Fibroblast of skin of scalp (primary cell): ENCODE measurements around the gene TRIM23. TPM values are rescaled to one million over a fixed set of nuclear protein-coding genes. Genes with fewer than 3 reads are reported as not detected.
"Not testable (repeated sequence)": the region's sequence is repeated elsewhere in the genome, so short reads cannot be mapped to it uniquely, and the experiment has no call there.

ENCODE experiments used
- DNase-seq: peaks from one replicate; pipeline ENCODE4 v3.0.0-alpha.2; 2013
- polyA plus RNA-seq, 2 experiments: library from polyadenylated mRNA; unstranded; fragments of 120-200 nt; gene quantifications; one replicate each; pipeline ENCODE4 v1.2.1, GENCODE V29; 2013; ENCODE audit not compliant: insufficient read length in 2 of 2

Gene TRIM23
- polyA plus RNA-seq (2013, experiment 1 of 2; ENCODE audit: insufficient read length): 9.2 TPM
- 12.2 TPM for polyA plus RNA-seq (2013, experiment 2 of 2; ENCODE audit: insufficient read length)

DNA sequence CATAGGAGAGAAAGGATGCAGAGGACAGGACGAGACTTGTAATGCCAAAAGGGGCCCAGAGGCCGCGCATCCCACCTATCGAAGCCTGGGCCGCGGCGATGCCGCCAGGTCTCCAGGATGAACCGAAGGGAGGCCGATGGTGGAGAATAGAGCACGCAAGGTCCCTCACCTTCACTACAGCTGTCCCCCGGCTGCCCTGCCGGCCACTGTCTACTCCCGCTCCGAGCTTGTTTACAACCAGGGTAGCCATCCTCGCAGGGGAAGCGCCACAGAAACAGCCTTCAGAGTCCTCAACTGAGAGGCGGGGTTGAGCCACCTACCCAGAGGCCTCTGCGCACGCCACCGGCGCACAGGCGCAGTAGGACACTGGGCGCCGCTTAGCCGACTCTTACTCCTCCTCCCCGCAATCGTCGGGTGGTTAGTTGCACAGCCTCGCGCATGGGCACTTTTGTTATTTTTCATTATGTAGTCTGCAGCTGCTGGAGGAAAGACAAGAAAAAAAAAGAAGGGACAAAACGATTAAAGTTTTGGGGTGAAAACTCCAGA lies at the start of gene TRIM23:
Gene TRIM23 (minus strand): TSS at position 309 of the 546 bp plus-strand sequence. CDS start 59 bp downstream, at position 250.
- DNase-seq: peak; percentile 94

DNA sequence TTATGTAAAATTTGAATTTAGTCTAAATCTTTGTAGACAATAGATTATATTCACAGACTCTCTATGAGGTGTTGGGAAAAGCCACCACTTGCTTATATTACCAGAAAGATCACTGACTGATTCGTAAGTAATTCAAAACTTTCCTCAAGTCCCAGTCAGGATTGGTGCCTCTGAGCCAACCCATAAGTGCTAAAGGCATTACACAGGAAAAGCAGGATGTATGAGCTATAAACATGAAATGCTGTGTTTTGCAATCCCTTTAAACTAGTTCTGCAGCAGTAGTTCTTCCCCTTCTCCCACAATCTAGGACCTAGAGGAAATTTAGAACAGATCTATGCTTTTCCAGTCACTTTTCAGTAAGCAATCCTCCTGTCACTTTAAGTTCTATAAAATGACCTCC lies 48.7 kb upstream of the TRIM23 start:
- peak; percentile 32 for DNase-seq

DNA sequence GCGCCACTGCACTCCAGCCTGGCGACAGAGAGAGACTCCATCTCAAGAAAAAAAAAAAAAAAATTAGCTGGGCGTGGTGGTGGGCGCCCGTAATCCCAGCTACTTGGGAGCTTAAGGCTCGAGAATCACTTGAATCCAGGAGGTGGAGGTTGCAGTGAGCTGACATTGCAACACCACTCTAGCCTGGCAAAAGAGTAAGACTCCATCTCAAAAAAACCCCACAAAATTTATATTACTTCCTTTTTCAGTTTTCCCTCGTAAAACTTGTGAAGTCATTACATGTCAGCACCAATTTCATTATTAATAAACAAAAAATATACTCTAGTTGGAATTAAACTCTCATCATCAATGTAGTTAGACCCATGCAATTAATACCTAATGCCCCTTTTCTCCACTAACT lies 44.6 kb upstream of the TRIM23 start:
- DNase-seq: no peak

DNA sequence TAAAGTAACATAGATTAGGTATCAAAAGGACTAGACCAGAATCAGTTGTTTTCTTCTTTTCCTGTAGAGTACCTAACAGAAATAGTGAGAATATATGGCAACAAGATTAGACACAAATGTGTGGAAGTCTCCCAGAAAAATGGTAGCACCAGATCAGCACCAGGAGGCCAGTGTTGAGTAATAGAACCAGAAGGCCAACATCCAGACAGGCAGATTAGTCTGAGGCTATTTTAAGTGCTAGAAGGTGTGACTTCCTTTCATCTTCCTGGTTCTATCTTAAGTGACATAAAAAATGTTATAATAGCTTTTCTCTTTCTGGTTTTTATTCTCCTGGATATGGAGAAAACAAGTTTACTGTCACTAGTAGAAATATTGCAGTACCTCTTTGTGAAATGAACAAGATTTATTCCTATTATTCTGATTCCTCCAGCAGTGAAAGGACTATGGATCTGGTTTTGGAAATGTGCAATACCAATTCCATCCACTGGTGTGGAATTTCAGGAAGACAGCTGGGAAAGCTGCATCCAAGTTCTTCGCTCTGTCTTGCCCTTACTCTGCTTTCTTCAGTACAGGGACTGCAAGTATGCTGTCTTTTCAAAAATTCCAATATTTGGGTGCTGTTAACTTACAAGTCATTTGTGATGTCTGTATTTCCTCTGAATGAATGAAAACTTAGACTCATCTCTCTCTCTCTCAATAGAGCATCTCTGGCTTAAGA lies 39.8 kb upstream of the TRIM23 start:
- peak; percentile 38 for DNase-seq

DNA sequence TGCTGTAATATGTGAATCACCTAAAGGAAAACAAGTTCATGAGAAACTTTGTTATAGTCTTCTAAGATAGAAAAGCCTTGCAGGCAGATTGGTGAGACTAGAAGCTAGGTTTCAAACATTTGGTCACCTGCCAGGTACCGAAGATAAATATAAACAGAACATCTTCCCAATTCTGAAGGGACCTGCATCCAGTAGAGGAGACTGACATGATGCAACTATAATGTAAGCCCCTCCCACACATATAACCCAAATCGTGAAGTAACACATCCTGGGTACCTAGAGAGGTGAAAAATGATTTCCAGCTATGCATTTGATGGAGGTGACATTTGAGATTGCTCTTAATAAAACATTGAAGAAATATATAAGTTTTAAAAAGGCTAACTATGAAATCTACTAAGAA lies 30.6 kb upstream of the TRIM23 start:
- DNase-seq: no peak

DNA sequence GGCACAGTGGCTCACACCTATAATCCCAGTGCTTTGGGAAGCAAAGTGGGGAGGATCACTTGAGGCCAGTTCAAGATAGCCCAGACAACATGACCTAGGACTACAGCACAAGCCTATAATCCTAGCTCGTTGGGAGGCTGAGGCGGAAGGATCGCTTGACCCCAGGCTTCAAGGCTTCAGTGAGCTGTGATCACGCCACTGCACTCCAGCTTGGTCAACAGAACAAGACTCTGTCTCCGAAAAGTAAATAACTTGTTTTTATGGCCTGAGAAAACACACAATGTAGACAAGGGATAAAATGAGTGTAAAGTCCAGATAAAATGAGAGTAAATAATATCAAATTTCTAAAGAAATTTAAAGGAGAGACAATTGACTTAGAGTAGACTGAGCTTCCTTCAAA lies 27.0 kb upstream of the TRIM23 start:
- DNase-seq: no peak

DNA sequence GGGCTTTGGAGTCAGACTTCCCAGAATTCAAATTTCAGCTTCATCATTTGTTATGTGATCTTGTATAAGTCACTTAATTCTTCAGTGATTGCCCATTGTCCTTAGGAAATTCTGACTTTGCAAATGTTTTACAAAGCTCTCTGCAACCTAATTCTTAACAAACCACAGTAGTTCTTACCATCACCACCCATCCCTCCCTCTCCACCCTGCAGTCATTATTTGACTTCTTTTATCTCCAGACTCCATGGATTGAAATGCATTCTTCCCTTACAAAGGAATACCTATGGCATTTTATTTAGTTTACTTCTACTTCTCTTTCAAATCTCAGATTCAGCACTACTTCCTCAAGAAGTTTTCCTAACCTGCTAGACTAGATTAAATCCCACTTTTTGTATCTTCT lies 23.8 kb upstream of the TRIM23 start:
- DNase-seq: no peak

DNA sequence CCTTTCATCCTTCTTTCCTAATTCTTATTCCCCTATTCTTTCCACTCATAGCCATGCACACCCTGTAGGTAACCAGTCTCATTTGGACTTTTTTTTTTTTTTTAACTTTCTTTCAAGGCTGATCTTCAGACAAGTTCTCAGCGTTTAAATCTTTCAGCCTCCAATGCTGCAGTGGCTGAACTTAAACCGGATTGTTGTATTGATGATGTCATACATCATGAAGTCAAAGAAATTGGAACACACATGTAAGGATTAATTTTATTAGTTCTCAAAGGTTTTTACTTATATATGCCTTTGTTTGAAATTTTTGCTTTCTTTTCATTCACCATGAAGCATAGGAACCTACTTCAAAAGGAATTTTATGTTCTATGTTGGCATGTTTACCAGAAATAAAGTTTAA lies 22.8 kb upstream of the TRIM23 start:
- no peak for DNase-seq

DNA sequence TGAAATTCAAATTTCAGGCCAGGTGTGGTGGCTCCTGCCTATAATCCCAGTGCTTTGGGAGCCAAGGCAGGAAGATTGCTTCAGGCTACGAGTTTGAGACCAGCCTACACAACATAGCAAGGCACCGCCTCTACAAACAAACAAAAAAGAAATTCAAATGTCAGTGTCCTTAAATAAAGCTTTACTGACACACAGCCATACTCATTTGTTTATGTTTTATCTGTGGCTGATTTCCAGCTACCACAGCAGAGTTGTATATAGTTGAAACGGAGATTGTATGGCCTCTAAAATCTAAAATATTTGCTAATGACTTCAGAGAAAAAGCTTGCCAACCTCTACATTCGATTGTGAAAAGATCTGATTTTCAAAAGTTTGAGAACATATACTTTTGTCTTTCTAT lies 16.1 kb upstream of the TRIM23 start:
- DNase-seq: no peak

DNA sequence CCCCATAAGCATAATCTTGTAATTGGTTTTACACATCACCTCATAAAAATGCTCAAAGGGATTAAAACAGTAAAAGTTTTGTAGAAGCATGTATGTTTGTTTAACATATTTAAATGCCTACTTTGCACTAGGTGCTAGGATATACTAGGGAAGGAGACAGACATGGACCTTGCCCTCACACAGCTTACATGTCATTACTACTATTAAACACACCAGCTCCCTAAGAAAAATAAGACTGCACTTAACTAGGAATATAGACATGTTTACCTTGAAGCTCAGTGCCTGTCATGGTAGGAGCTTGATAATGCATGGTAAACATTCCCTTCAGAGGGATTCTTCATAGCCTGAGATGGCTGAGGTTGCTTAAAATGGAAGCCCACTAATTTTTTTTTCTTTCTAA lies 6.8 kb upstream of the TRIM23 start:
- DNase-seq: no peak

DNA sequence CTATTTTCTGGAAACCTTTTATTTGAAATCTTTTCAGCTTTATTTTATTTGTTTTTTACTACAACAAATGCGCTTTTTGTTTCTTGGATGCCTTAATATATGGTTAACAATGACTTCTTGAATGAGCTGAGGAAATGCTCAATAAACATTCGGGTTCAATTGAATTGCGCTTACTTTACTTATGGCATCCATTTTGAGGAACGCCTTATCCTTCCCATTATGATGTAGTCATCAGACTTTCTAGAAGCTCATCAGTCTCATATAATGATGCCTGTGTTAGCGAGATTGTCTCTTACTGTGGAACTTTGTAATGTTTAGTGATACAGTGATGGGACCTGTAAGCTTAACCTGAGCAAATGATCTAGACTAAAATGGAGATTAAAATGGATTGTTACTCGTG lies 1.6 kb upstream of the TRIM23 start:
- no peak for DNase-seq

DNA sequence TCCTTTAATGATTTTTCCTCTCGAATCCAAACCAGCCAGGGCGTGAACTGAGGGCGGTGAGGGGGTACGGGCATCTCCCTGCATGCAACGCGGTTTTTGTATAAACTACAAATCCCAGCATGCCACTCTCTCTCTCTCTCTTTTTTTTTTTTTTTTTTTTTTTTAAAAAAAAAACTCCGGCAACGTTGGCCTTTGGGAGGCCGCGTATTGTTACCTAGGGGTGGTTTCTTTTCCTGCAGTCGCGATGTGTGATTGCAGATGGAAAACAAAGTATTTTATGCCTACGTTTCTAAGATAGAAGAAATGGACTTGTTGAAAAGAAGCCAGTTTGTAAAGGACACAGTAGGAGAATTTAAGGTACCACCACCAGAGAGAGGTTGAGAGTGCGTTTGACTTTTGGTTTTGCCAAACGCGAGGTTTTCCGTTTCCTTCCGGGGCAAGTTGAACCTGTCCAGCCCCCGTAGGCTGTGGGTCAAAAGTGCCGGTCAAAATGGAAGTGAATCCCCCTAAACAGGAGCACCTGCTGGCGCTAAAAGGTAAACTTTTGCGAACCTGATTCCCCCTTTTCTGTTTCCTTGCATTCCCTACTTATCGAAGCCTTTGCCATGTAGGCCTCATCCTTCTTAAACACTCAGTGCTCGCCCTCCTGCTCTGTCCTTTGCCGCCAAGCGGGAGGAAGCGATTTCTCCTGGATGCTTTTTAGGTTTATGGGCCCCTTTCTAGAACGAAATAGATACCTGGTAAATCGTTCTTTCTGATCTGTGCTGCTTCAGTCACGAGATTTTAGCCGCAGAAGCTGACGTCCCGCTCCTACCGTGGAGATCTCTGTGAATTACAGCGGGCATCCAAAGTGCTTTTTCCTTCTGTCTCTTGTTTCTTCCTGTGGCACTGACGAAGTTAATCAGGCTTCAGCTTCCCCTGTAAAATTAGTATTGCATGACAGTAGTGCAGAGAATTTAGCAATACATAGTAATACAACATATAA lies 730 bp upstream of the TRIM23 start, which contains the start of the genes SHLD3 and TRAPPC13:
Gene SHLD3 (plus strand): TSS at position 457 of the 985 bp plus-strand sequence. CDS start 4,561 bp downstream, outside the sequence.
Gene TRAPPC13 (plus strand): TSS at position 457 of the 985 bp plus-strand sequence. CDS start 34 bp downstream, at position 491.
- peak; percentile 88 for DNase-seq

DNA sequence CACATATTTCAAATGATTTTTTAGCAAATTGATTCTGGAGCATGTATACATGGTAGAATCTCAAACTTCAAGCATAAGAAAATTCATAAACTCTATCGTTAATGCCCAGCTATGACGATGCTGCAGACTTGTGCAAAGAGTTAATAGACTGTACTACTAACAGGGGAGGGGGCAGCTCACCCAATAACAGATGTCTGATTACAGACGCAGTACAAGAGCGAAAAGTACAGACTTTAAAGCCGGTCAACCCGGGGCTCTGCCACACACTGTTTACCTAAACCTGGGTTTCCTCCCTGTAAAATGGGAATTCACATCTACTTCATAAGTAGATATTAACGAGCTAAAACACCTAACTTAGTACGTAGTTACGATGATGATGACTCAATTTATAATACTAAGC lies 651 bp downstream of the TRIM23 start:
- no peak for DNase-seq

DNA sequence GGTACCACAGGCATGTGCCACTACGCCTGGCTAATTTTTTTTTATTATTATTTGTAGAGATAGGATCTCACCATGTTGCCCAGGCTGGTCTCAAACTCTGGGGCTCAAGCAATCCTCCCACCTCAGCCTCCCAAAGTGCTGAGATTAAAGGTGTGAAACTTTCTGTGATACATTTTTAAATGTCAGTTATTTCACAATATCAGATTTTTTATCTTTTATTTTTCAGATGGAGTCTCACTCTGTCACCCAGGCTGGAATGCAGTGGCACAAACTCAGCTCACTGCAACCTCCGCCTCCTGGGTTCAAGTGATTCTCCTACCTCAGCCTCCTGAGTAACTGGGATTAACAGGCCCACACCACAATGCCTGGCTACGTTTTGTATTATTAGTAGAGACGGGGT lies 2.2 kb downstream of the TRIM23 start:
- not testable (repeated sequence) for DNase-seq

DNA sequence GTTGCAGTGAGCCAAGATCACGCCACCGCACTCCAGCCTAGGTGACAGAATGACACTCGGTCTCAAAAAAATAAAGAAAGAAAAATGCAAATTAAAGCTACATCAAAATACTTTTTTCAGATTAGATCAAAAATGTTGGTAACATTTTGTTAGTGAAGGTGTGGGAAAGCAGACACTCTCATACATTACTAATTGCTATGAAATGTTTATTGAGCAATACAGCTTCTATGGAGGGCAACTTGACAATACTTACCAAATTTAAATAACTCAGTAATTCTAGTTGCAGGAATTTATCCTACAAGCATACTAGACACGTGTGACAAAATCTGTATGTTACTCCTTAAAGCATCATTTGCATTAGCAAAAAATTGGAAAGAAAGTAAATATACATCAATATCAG lies 4.1 kb downstream of the TRIM23 start:
- no peak for DNase-seq

DNA sequence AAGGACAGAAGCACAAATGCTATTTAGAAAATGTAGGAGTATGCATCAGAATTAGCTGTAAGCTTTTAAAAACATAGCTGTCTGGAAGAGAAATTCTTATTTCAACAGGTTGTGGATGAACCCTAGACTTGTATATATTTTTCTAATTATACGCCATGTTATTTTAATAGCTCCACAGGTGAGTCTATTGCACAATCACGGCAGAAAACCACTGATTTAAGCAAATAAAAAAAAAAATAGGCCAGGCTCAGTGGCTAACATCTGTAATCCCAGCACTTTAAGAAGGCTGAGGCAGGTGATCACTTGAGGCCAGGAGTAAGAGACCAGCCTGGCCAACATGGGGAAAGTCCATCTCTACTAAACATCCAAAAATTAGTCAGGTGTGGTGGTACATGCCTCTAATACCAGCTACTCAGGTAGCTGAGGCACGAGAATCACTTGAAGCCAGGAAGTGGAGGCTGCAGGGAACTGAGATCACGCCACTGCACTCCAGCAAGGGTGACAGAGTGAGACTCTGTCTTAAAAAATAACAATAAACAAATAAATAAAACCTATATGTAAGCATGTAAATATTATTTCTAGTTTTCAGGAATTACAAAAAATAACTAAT lies 11.7 kb downstream of the TRIM23 start:
- no peak for DNase-seq

DNA sequence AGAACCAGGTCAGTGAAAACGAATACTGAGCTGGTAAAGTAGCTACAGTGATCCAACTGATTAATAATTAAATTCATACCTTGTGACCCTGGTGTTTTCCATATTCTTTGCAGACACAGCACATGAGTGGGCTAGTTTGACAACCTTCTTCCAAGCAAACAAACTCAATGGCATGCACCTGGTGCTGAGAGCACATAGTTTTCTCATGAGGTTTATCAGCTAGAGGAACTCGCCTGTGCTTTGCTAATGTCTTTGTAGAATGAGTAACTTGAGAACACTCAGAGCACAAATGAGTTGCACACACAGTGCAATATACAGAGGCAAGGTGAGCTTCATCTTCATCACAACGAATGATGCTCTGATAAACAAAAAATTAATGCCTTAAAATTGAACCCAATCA lies 12.6 kb downstream of the TRIM23 start:
- no peak for DNase-seq

DNA sequence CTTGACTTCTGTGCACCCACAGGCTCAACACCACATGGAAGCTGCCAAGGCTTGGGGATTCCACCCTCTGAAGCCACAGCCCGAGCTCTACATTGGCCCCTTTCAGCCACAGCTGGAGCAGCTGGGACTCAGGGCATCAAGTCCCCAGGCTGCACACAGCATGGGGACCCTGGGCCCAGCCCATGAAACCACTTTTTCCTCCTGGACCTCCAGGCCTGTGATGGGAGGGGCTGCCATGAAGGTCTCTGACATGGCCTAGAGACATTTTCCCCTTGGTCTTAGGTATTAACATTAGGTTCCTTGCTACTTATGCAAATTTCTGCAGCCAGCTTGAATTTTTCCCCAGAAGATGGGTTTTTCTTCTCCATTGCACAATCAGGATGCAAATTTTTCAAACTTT lies 22.4 kb downstream of the TRIM23 start:
- DNase-seq: not testable (repeated sequence)

DNA sequence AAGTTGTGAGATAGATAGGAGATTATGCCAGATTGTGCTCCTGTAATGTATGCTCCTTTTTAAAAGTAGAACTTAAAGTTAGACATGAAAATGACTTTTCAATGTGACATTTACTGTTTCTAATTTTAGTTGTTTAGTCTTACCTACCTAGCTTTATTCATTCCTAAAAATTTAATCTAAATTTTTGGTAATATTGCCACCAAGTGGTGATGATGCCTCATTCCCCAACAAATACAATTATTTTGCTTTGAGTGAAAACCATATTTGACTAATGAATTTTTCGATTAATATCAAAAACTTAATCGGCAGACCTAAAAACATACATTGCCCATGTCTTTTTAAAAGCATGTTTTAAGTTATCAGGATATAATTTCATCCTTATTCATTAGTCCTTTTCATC lies 35.4 kb downstream of the TRIM23 start:
- no peak for DNase-seq

DNA sequence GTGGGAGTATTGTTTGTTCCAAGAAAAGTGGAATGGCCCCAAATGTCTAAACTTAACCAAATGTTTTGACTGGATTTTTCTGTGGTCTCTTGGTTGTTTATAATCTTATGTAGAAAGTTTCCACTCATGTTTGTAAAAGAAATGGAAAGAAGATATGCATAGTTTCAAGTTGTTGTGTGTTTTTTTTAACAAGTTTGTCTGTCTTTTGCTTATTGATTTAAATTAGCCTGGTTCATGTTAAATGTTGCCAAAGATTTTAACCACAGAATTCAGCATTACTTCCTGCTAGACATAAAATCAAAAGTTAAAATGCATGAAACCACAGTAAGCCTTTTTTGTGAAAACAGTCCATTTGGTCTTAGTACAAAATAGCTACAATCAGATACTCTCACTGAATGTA lies 47.0 kb downstream of the TRIM23 start:
- DNase-seq: no peak

DNA sequence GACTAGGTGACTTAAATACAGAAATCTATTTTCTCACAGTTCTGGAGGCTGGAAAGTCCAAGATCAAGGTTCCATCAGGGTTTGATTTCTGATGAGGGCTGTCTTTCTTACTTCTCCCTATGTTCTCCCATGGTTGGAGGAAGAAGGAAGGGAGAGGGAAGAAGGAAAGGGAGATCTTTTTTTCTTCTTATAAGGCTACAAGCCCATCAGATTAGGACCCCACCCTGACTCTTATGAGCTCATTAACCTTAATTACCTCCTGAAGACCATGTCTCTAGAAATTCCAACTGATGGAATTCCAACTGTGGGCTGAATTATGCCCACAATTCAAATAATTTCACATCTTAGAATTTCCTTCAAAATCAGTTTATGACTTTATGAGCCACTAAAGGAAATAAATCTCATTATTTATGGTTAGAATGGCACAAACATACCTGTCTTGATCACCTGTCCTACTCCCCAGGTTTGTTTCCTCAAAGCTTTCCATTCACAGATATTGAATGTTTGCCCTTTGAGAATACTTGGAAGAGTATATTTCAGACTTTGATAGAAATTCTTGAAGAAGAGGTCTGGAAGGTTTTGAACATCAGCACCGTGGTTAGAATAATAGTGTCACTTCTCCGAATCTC lies 53.4 kb downstream of the TRIM23 start:
- DNase-seq: no peak

DNA sequence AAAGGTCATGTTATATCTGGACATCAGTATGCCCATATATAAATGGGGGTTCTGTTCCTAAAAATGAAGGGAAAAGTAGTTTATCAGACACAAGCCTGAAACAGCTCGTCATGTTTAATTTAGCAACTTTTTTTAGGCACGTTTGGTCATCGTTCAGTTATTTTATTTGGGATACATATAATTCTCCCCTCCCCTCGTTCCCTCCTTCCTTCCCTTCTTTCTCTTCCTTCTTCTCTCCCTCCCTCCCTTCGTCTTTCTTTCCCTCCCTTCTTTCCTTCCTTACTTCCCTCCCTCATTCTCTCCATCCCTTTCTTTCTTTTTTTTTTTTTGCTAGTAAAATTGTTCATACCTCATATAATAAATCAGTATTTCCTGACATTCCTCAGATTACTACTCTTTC lies 57.6 kb downstream of the TRIM23 start:
- DNase-seq: no peak
